Uterus (tissue), 4 donors: ENCODE results near the gene PLXDC2. TPM values are rescaled to one million over a fixed set of nuclear protein-coding genes. Genes with fewer than 3 reads are reported as not detected.

Source experiments
- DNase-seq, 2 donors: peaks; one replicate each; pipeline ENCODE4 v3.0.0-alpha.2; 2019 to 2020
- H3K27ac ChIP-seq, 2 donors: fragments of 200-600 bp; sonication (generic); 1 replicate in 1 of 2; 2 replicates in 1 of 2; pipeline ENCODE4 v1.5.1; 2016 to 2018
- H3K27me3 ChIP-seq, 2 donors: fragments of 200-600 bp; sonication (generic); one replicate each; pipeline ENCODE4 v1.5.1; 2018 to 2019; ENCODE audit warnings: control low read depth in 1 of 2
- H3K36me3 ChIP-seq, 2 donors: fragments of 200-600 bp; sonication (generic); one replicate each; pipeline ENCODE4 v1.5.1; 2019; ENCODE audit warnings: control low read depth in 1 of 2
- H3K4me1 ChIP-seq, 2 donors: fragments of 200-600 bp; sonication (generic); one replicate each; pipeline ENCODE4 v1.5.1; 2018 to 2019; ENCODE audit warnings: control low read depth in 1 of 2
- H3K4me3 ChIP-seq, 2 donors: fragments of 200-600 bp; sonication (generic); 1 replicate in 1 of 2; 2 replicates in 1 of 2; pipeline ENCODE4 v1.5.1; 2018 to 2019; ENCODE audit warnings: mild to moderate bottlenecking in 1 of 2
- H3K9me3 ChIP-seq, 2 donors: fragments of 200-600 bp; sonication (generic); one replicate each; pipeline ENCODE4 v1.5.1; 2019; ENCODE audit warnings: control low read depth in 1 of 2
- POLR2A ChIP-seq, 2 donors: fragments of 450-650 bp; IDR thresholded peaks; one replicate each; pipeline ENCODE4 v1.6.1; 2016; ENCODE audit warnings: antibody characterized with exemption in 2 of 2, mild to moderate bottlenecking in 1 of 2, moderate library complexity in 1 of 2
- intact Hi-C: fragments of 100-400 bp; cut with DNase I; formaldehyde crosslinking; loops from one replicate; pipeline ENCODE4 v1.15.1; 2023; ENCODE audit warnings: low total_unique reads
- total RNA-seq, 4 donors: library from RNA; depleted of rRNA in 3 of 4; stranded (reverse); fragments of >200 nt in 3 of 4; gene quantifications; one replicate each; pipeline versions ENCODE4 v1.1.0 to v1.2.4, GENCODE V29; 2014 to 2023
- TF ChIP-seq, protein P1 (sequence below), 4 experiments: fragments of 200-600 bp in 2 of 4; fragments of 450-650 bp in 2 of 4; sonication (generic) in 2 of 4; IDR thresholded peaks; one replicate each; pipeline ENCODE4 v1.5.1; 2016 to 2019; ENCODE audit warnings: antibody characterized with exemption in 4 of 4, mild to moderate bottlenecking in 2 of 4, moderate library complexity in 1 of 4
- donor health status: DM: yes; HTN: yes; CAD: no.

The PLXDC2 gene
- total RNA-seq, 4 donors from 2014 or later: 39.4 to 59.2 (median 52.2) TPM

DNA sequence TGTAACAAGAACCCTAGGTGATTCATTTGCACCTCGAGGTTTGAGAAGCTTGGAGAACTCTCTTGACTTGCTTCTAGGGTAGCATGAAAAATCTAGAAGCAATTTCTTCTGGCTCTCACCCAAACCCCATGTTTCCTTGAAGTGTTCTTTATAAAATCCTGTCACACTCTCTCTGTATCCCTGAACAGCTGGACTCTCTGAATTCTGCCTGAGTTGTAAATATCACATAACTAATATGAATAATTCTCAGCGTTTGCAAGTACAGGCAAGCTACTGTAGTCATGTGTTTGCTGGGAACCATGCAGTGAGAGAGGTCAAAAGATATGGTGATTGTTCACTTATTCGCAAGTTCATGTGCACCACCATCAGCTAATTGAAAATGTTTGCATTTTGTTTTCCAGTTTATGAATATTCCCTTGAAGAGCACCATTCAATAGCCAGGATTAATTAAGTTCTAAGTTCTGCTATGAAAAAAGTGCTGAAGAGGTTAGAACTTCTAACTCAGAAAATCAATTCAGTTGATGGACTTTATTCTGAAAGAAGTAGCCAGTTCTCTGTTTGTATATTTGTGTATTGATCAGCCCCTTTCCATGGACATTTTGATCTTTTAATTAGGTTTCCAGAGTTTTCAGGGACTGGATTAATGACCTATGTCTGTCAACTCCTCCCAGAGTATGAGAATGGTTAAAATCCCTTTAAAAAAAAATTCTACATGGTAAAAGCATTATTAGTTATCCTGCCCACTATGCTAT lies 243.0 kb downstream of the PLXDC2 start:
- no peak overlapping the region for H3K4me3 ChIP-seq
- no peaks in the 10 kb centered on the region for H3K27me3 ChIP-seq
- H3K9me3 ChIP-seq: no peaks in the 10 kb centered on the region
- intact Hi-C loops: no loop called here
- no peak for DNase-seq
- H3K27ac ChIP-seq: no peak overlapping the region
- H3K36me3 ChIP-seq: no peaks in the 10 kb centered on the region
- H3K4me1 ChIP-seq: no peaks in the 10 kb centered on the region
- no peak for TF ChIP-seq POLR2A (IDR thresholded peaks at IDR 0.05)
- TF ChIP-seq, protein P1, sequence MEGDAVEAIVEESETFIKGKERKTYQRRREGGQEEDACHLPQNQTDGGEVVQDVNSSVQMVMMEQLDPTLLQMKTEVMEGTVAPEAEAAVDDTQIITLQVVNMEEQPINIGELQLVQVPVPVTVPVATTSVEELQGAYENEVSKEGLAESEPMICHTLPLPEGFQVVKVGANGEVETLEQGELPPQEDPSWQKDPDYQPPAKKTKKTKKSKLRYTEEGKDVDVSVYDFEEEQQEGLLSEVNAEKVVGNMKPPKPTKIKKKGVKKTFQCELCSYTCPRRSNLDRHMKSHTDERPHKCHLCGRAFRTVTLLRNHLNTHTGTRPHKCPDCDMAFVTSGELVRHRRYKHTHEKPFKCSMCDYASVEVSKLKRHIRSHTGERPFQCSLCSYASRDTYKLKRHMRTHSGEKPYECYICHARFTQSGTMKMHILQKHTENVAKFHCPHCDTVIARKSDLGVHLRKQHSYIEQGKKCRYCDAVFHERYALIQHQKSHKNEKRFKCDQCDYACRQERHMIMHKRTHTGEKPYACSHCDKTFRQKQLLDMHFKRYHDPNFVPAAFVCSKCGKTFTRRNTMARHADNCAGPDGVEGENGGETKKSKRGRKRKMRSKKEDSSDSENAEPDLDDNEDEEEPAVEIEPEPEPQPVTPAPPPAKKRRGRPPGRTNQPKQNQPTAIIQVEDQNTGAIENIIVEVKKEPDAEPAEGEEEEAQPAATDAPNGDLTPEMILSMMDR (IDR thresholded peaks at IDR 0.05): no peak

DNA sequence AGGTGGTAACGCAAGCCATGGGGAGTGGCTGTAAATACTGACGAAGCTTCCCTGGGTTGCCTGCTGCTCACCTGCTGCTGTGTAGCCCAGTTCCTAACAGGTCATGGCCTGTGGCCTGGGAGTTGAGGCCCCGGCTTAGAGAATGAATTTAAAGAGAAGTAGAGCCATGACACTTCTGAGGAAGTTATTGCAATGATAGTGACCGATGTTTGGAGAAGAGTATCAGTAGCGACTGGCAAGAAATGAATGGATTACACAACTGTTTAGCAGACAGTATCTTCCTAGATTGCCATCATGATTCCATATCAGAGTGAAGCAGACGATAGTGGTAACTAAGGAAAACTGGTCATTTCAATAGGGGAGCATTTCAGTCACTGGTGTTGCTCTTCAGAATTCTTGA lies 249.6 kb downstream of the PLXDC2 start:
- intact Hi-C loops: no loop called here
- H3K9me3 ChIP-seq: no peaks in the 10 kb centered on the region
- H3K27me3 ChIP-seq: no peaks in the 10 kb centered on the region
- H3K4me3 ChIP-seq: no peak overlapping the region
- DNase-seq: no peak
- TF ChIP-seq, protein P1 (IDR thresholded peaks at IDR 0.05): no peak
- no peak for TF ChIP-seq POLR2A (IDR thresholded peaks at IDR 0.05)
- no peak overlapping the region for H3K27ac ChIP-seq
- H3K36me3 ChIP-seq: no peaks in the 10 kb centered on the region
- H3K4me1 ChIP-seq: no peaks in the 10 kb centered on the region

DNA sequence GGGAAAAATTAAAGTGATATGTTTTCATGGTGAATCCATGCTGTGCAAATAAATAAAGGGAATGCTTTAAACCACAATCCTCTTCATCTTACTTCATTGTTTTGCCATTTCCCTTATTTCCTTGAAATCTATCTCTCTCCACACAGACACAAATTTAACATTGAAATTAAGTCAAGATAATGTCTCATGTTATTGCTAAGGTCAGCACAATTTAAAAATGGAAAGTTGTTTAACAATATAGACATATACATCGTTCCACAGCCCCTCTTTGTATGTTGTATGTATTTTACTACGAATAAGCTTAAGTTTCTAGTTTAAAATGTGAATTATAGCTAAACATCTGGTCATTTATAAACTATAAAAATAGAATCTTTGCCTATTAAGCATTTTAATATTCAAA lies 256.9 kb downstream of the PLXDC2 start:
- intact Hi-C loops: no loop called here
- Histone ChIP-seq H3K4me1 (no peaks in the 10 kb centered on the region), H3K36me3 (no peaks in the 10 kb centered on the region), H3K9me3 (no peaks in the 10 kb centered on the region), H3K4me3 (no peak overlapping the region), H3K27ac (no peak overlapping the region), H3K27me3 (no peaks in the 10 kb centered on the region)
- TF ChIP-seq, protein P1 (IDR thresholded peaks at IDR 0.05): no peak
- no peak for TF ChIP-seq POLR2A (IDR thresholded peaks at IDR 0.05)
- DNase-seq: no peak

DNA sequence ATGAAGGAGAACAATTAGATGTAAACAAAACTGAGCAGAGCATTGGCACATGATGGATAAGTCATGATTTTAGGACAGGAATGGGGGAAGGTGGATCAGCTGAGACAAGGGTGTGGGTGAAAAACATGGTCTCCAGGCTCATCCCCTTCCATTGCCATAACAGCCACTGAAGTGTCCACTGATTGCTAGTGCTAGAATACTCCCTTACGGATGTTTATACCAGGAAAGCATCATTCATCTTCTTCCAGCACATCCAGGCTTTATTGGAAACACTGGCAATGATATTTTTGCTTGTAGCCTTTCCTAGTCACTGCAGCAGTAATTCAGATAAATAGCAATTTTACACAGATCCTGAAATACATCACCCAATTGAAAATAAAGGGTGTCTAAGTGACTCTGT lies 259.5 kb downstream of the PLXDC2 start:
- DNase-seq: no peak
- Histone ChIP-seq H3K27ac (no peak overlapping the region), H3K9me3 (no peaks in the 10 kb centered on the region), H3K27me3 (no peaks in the 10 kb centered on the region), H3K4me3 (no peak overlapping the region), H3K36me3 (no peaks in the 10 kb centered on the region), H3K4me1 (no peaks in the 10 kb centered on the region)
- intact Hi-C loops: no loop called here
- TF ChIP-seq, protein P1 (IDR thresholded peaks at IDR 0.05): no peak
- no peak for TF ChIP-seq POLR2A (IDR thresholded peaks at IDR 0.05)

DNA sequence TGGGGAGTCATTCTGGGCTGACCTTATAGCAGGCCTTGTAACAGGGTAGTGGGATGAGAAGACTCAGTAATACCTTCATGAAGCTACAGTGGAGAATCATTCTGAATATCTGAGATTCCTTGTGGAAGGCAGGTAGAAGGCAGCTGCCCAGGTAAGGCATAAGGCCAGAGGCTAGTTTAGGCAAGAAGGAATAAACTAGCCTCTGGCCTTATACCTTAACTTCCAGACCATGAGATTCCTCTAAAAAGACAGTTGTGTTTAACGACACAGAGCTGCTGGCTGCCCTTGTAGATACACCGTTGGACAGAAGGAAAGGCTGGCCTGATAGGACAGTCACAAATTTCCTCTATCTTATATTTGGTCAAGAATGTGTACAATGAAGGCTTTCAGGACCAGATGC lies 268.2 kb downstream of the PLXDC2 start:
- H3K4me1 ChIP-seq: no peaks in the 10 kb centered on the region
- H3K4me3 ChIP-seq: no peak overlapping the region
- no peak overlapping the region for H3K27ac ChIP-seq

More for the DNA sequence above, 268.2 kb downstream of the PLXDC2 start:
- no peak for TF ChIP-seq POLR2A (IDR thresholded peaks at IDR 0.05)
- TF ChIP-seq, protein P1 (IDR thresholded peaks at IDR 0.05): no peak
- DNase-seq: no peak
- Histone ChIP-seq H3K27me3 (no peaks in the 10 kb centered on the region), H3K36me3 (no peaks in the 10 kb centered on the region), H3K9me3 (no peaks in the 10 kb centered on the region)
- intact Hi-C loops: no loop called here
